ENCODE measurements around the gene KCNQ1.

The KCNQ1 gene

GRCh38 chr11:2888266-2888968, 443.6 kb downstream of the KCNQ1 start:
- peak; percentile 80 to 90 (median 85) for DNase-seq (ENCODE audit: low read depth in 4 of 4, low spot score in 1 of 4)

- no peak for DNase-seq (ENCODE audit: low read depth in 4 of 4, low spot score in 1 of 4)
These were observed 444.8 kb downstream of the KCNQ1 start for GRCh38 chr11:2889362-2890273.

- DNase-seq (ENCODE audit: low read depth in 4 of 4, low spot score in 1 of 4), result no peak
These were observed 445.9 kb downstream of the KCNQ1 start for GRCh38 chr11:2890466-2891294.

- no peak for DNase-seq (ENCODE audit: low read depth in 4 of 4, low spot score in 1 of 4)
These were observed 446.8 kb downstream of the KCNQ1 start for GRCh38 chr11:2891326-2892214.

- peak; percentile 33 to 68 (median 42) for DNase-seq (ENCODE audit: low read depth in 4 of 4, low spot score in 1 of 4)
These were observed 447.6 kb downstream of the KCNQ1 start for GRCh38 chr11:2892215-2892966.

GRCh38 chr11:2892967-2893528, 448.2 kb downstream of the KCNQ1 start:
- DNase-seq (ENCODE audit: low read depth in 4 of 4, low spot score in 1 of 4), result peak in 1 of 4 experiments; percentile 28

- DNase-seq (ENCODE audit: low read depth in 4 of 4, low spot score in 1 of 4), result no peak
These were observed 449.1 kb downstream of the KCNQ1 start for GRCh38 chr11:2893935-2894334.

- DNase-seq (ENCODE audit: low read depth in 4 of 4, low spot score in 1 of 4), result no peak
These were observed 451.2 kb downstream of the KCNQ1 start for GRCh38 chr11:2896047-2896446.

- no peak for DNase-seq (ENCODE audit: low read depth in 4 of 4, low spot score in 1 of 4)
These were observed 452.2 kb downstream of the KCNQ1 start for GRCh38 chr11:2897048-2897447.

- peak in 1 of 4 experiments; percentile 34 for DNase-seq (ENCODE audit: low read depth in 4 of 4, low spot score in 1 of 4)
These were observed 453.7 kb downstream of the KCNQ1 start for GRCh38 chr11:2898366-2899079.
